ENCODE data around the gene UBALD2.
"Not testable (repeated sequence)": the region's sequence is repeated elsewhere in the genome, so short reads cannot be mapped to it uniquely, and the experiment has no call there.

DNA sequence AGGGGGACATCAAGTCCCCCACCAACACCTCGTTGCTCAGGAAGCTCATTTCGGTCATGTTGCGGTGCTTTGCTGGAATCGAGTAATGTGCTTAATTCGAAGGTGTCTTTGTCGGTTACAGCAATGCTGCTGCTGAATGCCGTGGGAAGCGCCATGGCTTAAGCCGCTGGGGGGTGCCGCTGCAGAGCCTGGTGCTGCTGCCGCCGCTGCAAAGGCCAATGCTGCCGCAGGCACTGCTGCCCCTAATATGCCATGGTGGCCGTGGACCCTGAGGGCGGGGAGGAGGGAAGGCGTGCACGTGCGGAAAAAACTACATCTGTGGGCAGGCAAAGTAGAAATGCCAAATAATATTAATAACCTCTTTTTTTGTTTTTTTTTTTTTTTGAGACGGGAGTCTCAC is 38.4 kb upstream of the UBALD2 start:
- TF ChIP-seq POLR2AphosphoS5 (IDR thresholded peaks at IDR 0.05; ENCODE audit: low read depth, low read length); GABPA (IDR thresholded peaks at IDR 0.05; ENCODE audit: low read depth); TCF12 (IDR thresholded peaks at IDR 0.05); NFIC (IDR thresholded peaks at IDR 0.05; ENCODE audit: borderline replicate concordance); SIN3A (IDR thresholded peaks at IDR 0.05; ENCODE audit: borderline replicate concordance, low read depth, low read length); EZH2phosphoT487 (IDR thresholded peaks at IDR 0.05; ENCODE audit: borderline replicate concordance, low read depth); TEAD4 (IDR thresholded peaks at IDR 0.05; ENCODE audit: borderline replicate concordance, insufficient read depth); RAD21 (IDR thresholded peaks at IDR 0.05; ENCODE audit: low read length): not testable (repeated sequence)
- TF ChIP-seq, protein P1, sequence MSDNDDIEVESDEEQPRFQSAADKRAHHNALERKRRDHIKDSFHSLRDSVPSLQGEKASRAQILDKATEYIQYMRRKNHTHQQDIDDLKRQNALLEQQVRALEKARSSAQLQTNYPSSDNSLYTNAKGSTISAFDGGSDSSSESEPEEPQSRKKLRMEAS (IDR thresholded peaks at IDR 0.05; ENCODE audit: low read depth): not testable (repeated sequence)
- TF ChIP-seq, protein P2, sequence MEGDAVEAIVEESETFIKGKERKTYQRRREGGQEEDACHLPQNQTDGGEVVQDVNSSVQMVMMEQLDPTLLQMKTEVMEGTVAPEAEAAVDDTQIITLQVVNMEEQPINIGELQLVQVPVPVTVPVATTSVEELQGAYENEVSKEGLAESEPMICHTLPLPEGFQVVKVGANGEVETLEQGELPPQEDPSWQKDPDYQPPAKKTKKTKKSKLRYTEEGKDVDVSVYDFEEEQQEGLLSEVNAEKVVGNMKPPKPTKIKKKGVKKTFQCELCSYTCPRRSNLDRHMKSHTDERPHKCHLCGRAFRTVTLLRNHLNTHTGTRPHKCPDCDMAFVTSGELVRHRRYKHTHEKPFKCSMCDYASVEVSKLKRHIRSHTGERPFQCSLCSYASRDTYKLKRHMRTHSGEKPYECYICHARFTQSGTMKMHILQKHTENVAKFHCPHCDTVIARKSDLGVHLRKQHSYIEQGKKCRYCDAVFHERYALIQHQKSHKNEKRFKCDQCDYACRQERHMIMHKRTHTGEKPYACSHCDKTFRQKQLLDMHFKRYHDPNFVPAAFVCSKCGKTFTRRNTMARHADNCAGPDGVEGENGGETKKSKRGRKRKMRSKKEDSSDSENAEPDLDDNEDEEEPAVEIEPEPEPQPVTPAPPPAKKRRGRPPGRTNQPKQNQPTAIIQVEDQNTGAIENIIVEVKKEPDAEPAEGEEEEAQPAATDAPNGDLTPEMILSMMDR (IDR thresholded peaks at IDR 0.05): not testable (repeated sequence)
- TF ChIP-seq, protein P3, sequence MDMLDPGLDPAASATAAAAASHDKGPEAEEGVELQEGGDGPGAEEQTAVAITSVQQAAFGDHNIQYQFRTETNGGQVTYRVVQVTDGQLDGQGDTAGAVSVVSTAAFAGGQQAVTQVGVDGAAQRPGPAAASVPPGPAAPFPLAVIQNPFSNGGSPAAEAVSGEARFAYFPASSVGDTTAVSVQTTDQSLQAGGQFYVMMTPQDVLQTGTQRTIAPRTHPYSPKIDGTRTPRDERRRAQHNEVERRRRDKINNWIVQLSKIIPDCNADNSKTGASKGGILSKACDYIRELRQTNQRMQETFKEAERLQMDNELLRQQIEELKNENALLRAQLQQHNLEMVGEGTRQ (IDR thresholded peaks at IDR 0.05; ENCODE audit: borderline replicate concordance, low read depth, low read length): not testable (repeated sequence)
